HEK293 (cell line): ENCODE data around the gene RHBG.
A peak's percentile ranks its signal among the peaks of the same experiment; 100 is the strongest.

ENCODE experiments used
- CTCF ChIA-PET: fragments of 350-600 bp; formaldehyde crosslinking; extraction: SDS; loops from one replicate; lab custom pipeline; 2021; ENCODE audit warnings: antibody characterized with exemption; lab: Yijun Ruan, JAX
- POLR2A ChIA-PET: fragments of 300-600 bp; formaldehyde crosslinking; extraction: SDS; loops from one replicate; lab custom pipeline; 2020; ENCODE audit warnings: antibody characterized with exemption, inconsistent platforms; lab: Yijun Ruan, JAX
- H3K27ac ChIP-seq: fragments of 200-500 bp; sonication (Bioruptor generic); 2 replicates; pipeline ENCODE4 v1.5.1; 2014; ENCODE audit warnings: low read depth, low read length, control low read depth, inconsistent platforms; ENCODE audit errors: extremely low read depth
- H3K36me3 ChIP-seq, 2 experiments: fragments of 200-500 bp in 1 of 2; sonication (Bioruptor generic) in 1 of 2; 1 replicate in 1 of 2; 2 replicates in 1 of 2; pipeline ENCODE4 v1.5.1; 2014 to 2017; ENCODE audit warnings: inconsistent platforms in 2 of 2, low read length in 2 of 2; ENCODE audit not compliant: control insufficient read depth in 2 of 2, insufficient read depth in 1 of 2
- H3K4me1 ChIP-seq: fragments of 200-500 bp; sonication (Bioruptor generic); 2 replicates; pipeline ENCODE4 v1.5.1; 2014; ENCODE audit warnings: mild to moderate bottlenecking, low read length, inconsistent platforms; ENCODE audit not compliant: control insufficient read depth, insufficient read depth
- H3K4me3 ChIP-seq: 2 replicates; pipeline ENCODE4 v1.5.1; 2011; ENCODE audit warnings: low read depth, mild to moderate bottlenecking, control low read depth, low read length, moderate library complexity
- H3K9me3 ChIP-seq: fragments of 200-500 bp; sonication (Bioruptor generic); 2 replicates; pipeline ENCODE4 v1.5.1; 2014; ENCODE audit warnings: low read depth, low read length, inconsistent platforms; ENCODE audit not compliant: control insufficient read depth, insufficient read depth
- BCL11A ChIP-seq: fragments of 450-650 bp; formaldehyde crosslinking; IDR thresholded peaks from 2 replicates; pipeline ENCODE4 v1.5.1; 2016; ENCODE audit warnings: low read depth, missing biosample characterization, missing genetic modification characterization
- GLI4 ChIP-seq: fragments of 450-650 bp; formaldehyde crosslinking; IDR thresholded peaks from 2 replicates; pipeline ENCODE4 v1.5.1; 2016; ENCODE audit warnings: missing biosample characterization, missing genetic modification characterization
- HOXA7 ChIP-seq: sonication (generic); formaldehyde crosslinking; IDR thresholded peaks from 2 replicates; pipeline ENCODE4 v1.8.1; 2022; ENCODE audit warnings: missing genetic modification reagents, borderline replicate concordance
- HOXC10 ChIP-seq: sonication (generic); formaldehyde crosslinking; IDR thresholded peaks from 2 replicates; pipeline ENCODE4 v1.8.1; 2023; ENCODE audit warnings: mild to moderate bottlenecking, missing genetic modification reagents
- IKZF3 ChIP-seq: fragments of 450-650 bp; IDR thresholded peaks from 2 replicates; pipeline ENCODE4 v1.5.0; 2018; ENCODE audit warnings: missing biosample characterization, mild to moderate bottlenecking, missing genetic modification characterization, moderate library complexity
- MEIS1 ChIP-seq: sonication (generic); formaldehyde crosslinking; IDR thresholded peaks from 2 replicates; pipeline ENCODE4 v1.8.1; 2022; ENCODE audit warnings: missing genetic modification reagents, mild to moderate bottlenecking, borderline replicate concordance
- SCRT1 ChIP-seq: fragments of 450-650 bp; formaldehyde crosslinking; IDR thresholded peaks from 2 replicates; pipeline ENCODE4 v1.5.1; 2016; ENCODE audit warnings: missing biosample characterization, missing genetic modification characterization, borderline replicate concordance
- SCRT2 ChIP-seq: fragments of 450-650 bp; formaldehyde crosslinking; IDR thresholded peaks from 2 replicates; pipeline ENCODE4 v1.5.1; 2016; ENCODE audit warnings: missing biosample characterization, missing genetic modification characterization
- TCF7L2 ChIP-seq: IDR thresholded peaks from 2 replicates; pipeline ENCODE4 v1.6.1; 2011; ENCODE audit warnings: low read depth, mild to moderate bottlenecking, inconsistent platforms, low read length, moderate library complexity, borderline replicate concordance
- YY2 ChIP-seq: fragments of 450-650 bp; formaldehyde crosslinking; IDR thresholded peaks from 2 replicates; pipeline ENCODE4 v1.5.1; 2016; ENCODE audit warnings: missing biosample characterization, missing genetic modification characterization
- ZNF112 ChIP-seq: fragments of 450-650 bp; formaldehyde crosslinking; IDR thresholded peaks from 2 replicates; pipeline ENCODE4 v1.5.0; 2017; ENCODE audit warnings: missing biosample characterization, missing genetic modification characterization
- ZNF140 ChIP-seq: fragments of 450-650 bp; formaldehyde crosslinking; IDR thresholded peaks from 2 replicates; pipeline ENCODE4 v1.5.1; 2016; ENCODE audit warnings: missing biosample characterization, missing genetic modification characterization
- ZNF24 ChIP-seq: fragments of 450-650 bp; formaldehyde crosslinking; IDR thresholded peaks from 2 replicates; pipeline ENCODE4 v1.5.1; 2016; ENCODE audit warnings: missing biosample characterization, missing genetic modification characterization
- ZNF266 ChIP-seq: fragments of 450-650 bp; formaldehyde crosslinking; IDR thresholded peaks from 2 replicates; pipeline ENCODE4 v1.5.1; 2016; ENCODE audit warnings: missing biosample characterization, missing genetic modification characterization, low read depth
- ZNF394 ChIP-seq: fragments of 450-650 bp; formaldehyde crosslinking; IDR thresholded peaks from 2 replicates; pipeline ENCODE4 v1.5.1; 2016; ENCODE audit warnings: missing biosample characterization, missing genetic modification characterization, mild to moderate bottlenecking, moderate library complexity, borderline replicate concordance
- ZNF629 ChIP-seq: fragments of 450-650 bp; formaldehyde crosslinking; IDR thresholded peaks from 2 replicates; pipeline ENCODE4 v1.5.1; 2017; ENCODE audit warnings: missing biosample characterization, missing genetic modification characterization
- ZNF654 ChIP-seq: fragments of 450-650 bp; formaldehyde crosslinking; IDR thresholded peaks from 2 replicates; pipeline ENCODE4 v1.5.1; 2016; ENCODE audit warnings: low read depth, missing biosample characterization, missing genetic modification characterization
- ZNF785 ChIP-seq: fragments of 450-650 bp; formaldehyde crosslinking; IDR thresholded peaks from 2 replicates; pipeline ENCODE4 v1.5.1; 2016; ENCODE audit warnings: missing biosample characterization, missing genetic modification characterization
- ZSCAN16 ChIP-seq: fragments of 450-650 bp; formaldehyde crosslinking; IDR thresholded peaks from 2 replicates; pipeline ENCODE4 v1.5.1; 2016; ENCODE audit warnings: missing biosample characterization, missing genetic modification characterization
- ZSCAN30 ChIP-seq: fragments of 450-650 bp; IDR thresholded peaks from 2 replicates; pipeline ENCODE4 v1.5.1; 2018; ENCODE audit warnings: missing biosample characterization, mild to moderate bottlenecking, missing genetic modification characterization, moderate library complexity
- TF ChIP-seq, protein P1 (sequence below): fragments of 450-650 bp; formaldehyde crosslinking; IDR thresholded peaks from 2 replicates; pipeline ENCODE4 v1.5.1; 2017; ENCODE audit warnings: missing biosample characterization, missing genetic modification characterization
- TF ChIP-seq, protein P2 (sequence below): fragments of 450-650 bp; formaldehyde crosslinking; IDR thresholded peaks from 2 replicates; pipeline ENCODE4 v1.5.1; 2017; ENCODE audit warnings: missing biosample characterization, missing genetic modification characterization
- TF ChIP-seq, protein P3 (sequence below): fragments of 450-650 bp; formaldehyde crosslinking; conservative IDR thresholded peaks from 2 replicates; pipeline ENCODE4 v1.5.1; 2016; ENCODE audit warnings: low read depth, missing biosample characterization, missing genetic modification characterization
- TF ChIP-seq, protein P4 (sequence below): fragments of 450-650 bp; formaldehyde crosslinking; IDR thresholded peaks from 2 replicates; pipeline ENCODE4 v1.5.1; 2016; ENCODE audit warnings: missing biosample characterization, missing genetic modification characterization
- TF ChIP-seq, protein P5 (sequence below): fragments of 450-650 bp; formaldehyde crosslinking; conservative IDR thresholded peaks from 2 replicates; pipeline ENCODE4 v1.5.1; 2016; ENCODE audit warnings: low read depth, missing biosample characterization, missing genetic modification characterization

RHBG gene

DNA sequence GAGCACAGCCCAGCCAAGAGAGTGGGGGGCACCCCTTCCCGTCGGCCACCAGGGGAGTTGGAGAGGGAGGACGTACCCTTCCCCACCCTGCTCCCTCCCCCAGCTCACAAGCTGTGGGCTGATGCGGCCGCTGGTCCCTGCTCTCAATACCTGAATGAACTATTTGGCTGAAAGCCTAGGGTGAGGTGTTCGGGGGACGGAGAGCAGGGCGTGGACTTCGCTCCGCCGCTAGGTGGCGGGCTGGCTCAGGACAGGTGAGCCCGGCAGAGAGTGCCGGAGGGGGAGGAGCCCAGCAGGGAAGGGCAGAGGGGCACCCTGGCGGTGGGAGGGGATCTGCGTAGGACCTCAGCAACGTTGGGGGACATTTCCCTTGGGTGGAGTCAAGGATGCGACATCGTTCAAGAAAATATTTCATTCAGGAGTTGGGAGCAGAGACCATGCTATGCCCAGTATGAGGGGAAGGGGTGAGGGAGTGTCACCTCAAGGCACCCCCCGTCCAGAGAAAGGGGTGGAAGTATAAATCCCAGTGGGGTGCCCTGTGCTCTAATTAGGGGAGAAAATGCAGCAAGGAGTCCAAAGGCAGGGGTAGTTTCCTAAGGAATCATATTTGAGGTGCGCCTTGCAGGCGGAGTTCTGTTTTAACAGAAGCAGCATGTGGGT is 12.0 kb upstream of the RHBG start (continued):
- TF ChIP-seq, protein P1, sequence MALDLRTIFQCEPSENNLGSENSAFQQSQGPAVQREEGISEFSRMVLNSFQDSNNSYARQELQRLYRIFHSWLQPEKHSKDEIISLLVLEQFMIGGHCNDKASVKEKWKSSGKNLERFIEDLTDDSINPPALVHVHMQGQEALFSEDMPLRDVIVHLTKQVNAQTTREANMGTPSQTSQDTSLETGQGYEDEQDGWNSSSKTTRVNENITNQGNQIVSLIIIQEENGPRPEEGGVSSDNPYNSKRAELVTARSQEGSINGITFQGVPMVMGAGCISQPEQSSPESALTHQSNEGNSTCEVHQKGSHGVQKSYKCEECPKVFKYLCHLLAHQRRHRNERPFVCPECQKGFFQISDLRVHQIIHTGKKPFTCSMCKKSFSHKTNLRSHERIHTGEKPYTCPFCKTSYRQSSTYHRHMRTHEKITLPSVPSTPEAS (tag by site-specific recombination), result no peak
- TF ChIP-seq ZNF24 (tag by site-specific recombination), result no peak
- TF ChIP-seq, protein P2, sequence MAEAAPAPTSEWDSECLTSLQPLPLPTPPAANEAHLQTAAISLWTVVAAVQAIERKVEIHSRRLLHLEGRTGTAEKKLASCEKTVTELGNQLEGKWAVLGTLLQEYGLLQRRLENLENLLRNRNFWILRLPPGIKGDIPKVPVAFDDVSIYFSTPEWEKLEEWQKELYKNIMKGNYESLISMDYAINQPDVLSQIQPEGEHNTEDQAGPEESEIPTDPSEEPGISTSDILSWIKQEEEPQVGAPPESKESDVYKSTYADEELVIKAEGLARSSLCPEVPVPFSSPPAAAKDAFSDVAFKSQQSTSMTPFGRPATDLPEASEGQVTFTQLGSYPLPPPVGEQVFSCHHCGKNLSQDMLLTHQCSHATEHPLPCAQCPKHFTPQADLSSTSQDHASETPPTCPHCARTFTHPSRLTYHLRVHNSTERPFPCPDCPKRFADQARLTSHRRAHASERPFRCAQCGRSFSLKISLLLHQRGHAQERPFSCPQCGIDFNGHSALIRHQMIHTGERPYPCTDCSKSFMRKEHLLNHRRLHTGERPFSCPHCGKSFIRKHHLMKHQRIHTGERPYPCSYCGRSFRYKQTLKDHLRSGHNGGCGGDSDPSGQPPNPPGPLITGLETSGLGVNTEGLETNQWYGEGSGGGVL, result peak; percentile 89
- TF ChIP-seq ZNF394 (tag by site-specific recombination), result no peak
- TF ChIP-seq IKZF3 (tag by site-specific recombination), result no peak
- no peak for TF ChIP-seq BCL11A (tag by site-specific recombination)
- TF ChIP-seq MEIS1, result no peak
- TF ChIP-seq ZNF654 (tag by site-specific recombination), result peak; percentile 42
- TF ChIP-seq ZNF629, result no peak
- TF ChIP-seq ZSCAN16 (tag by site-specific recombination), result no peak
- TF ChIP-seq ZNF266, result no peak
- no peak for TF ChIP-seq GLI4 (tag by site-specific recombination)
- TF ChIP-seq, protein P3, sequence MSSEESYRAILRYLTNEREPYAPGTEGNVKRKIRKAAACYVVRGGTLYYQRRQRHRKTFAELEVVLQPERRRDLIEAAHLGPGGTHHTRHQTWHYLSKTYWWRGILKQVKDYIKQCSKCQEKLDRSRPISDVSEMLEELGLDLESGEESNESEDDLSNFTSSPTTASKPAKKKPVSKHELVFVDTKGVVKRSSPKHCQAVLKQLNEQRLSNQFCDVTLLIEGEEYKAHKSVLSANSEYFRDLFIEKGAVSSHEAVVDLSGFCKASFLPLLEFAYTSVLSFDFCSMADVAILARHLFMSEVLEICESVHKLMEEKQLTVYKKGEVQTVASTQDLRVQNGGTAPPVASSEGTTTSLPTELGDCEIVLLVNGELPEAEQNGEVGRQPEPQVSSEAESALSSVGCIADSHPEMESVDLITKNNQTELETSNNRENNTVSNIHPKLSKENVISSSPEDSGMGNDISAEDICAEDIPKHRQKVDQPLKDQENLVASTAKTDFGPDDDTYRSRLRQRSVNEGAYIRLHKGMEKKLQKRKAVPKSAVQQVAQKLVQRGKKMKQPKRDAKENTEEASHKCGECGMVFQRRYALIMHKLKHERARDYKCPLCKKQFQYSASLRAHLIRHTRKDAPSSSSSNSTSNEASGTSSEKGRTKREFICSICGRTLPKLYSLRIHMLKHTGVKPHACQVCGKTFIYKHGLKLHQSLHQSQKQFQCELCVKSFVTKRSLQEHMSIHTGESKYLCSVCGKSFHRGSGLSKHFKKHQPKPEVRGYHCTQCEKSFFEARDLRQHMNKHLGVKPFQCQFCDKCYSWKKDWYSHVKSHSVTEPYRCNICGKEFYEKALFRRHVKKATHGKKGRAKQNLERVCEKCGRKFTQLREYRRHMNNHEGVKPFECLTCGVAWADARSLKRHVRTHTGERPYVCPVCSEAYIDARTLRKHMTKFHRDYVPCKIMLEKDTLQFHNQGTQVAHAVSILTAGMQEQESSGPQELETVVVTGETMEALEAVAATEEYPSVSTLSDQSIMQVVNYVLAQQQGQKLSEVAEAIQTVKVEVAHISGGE, result no peak
- TF ChIP-seq, protein P4, sequence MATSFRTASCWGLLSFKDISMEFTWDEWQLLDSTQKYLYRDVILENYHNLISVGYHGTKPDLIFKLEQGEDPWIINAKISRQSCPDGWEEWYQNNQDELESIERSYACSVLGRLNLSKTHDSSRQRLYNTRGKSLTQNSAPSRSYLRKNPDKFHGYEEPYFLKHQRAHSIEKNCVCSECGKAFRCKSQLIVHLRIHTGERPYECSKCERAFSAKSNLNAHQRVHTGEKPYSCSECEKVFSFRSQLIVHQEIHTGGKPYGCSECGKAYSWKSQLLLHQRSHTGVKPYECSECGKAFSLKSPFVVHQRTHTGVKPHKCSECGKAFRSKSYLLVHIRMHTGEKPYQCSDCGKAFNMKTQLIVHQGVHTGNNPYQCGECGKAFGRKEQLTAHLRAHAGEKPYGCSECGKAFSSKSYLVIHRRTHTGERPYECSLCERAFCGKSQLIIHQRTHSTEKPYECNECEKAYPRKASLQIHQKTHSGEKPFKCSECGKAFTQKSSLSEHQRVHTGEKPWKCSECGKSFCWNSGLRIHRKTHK (tag by site-specific recombination), result no peak
- no peak for TF ChIP-seq ZSCAN30 (tag by site-specific recombination)
- no peak for TF ChIP-seq ZNF785
- TF ChIP-seq HOXC10 (CRISPR knock-in tag), result no peak

DNA sequence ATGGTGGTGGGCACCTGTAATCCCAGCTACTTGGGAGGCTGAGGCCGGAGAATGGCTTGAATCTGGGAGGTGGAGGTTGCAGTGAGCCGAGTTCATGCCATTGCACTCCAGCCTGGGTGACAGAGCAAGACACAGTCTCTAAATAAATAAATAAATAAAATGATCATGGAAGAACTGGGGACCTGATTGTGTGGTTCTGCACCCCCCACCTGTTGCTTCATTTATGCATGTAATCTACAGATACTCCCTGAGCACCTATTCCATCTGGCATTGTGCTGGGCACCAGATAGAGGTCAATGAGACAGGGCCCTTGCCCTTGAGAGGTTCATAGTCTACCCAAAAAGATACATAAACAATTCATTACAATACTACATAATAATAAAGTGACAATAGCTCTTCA is 11.0 kb upstream of the RHBG start:
- Histone ChIP-seq H3K27ac (no peak overlapping the region), H3K36me3 (no peaks in the 10 kb centered on the region), H3K4me3 (no peak overlapping the region), H3K4me1 (no peaks in the 10 kb centered on the region), H3K9me3 (no peaks in the 10 kb centered on the region)
- ChIA-PET CTCF (interaction anchor here (0.9 to 4.7 kb wide), 8 partner anchors 12 to 262 kb away, joined by 3 to 36 read pairs (median 12); partner anchors contain the start of gene RHBG), POLR2A (no interaction called here)
- TF ChIP-seq SCRT2 (tag by site-specific recombination) (peak; percentile 97), HOXA7 (CRISPR knock-in tag) (no peak), ZNF112 (no peak), YY2 (no peak), SCRT1 (tag by site-specific recombination) (peak; percentile 92), ZNF394 (tag by site-specific recombination) (no peak), ZNF140 (tag by site-specific recombination) (no peak), TCF7L2 (no peak)
- TF ChIP-seq, protein P5, sequence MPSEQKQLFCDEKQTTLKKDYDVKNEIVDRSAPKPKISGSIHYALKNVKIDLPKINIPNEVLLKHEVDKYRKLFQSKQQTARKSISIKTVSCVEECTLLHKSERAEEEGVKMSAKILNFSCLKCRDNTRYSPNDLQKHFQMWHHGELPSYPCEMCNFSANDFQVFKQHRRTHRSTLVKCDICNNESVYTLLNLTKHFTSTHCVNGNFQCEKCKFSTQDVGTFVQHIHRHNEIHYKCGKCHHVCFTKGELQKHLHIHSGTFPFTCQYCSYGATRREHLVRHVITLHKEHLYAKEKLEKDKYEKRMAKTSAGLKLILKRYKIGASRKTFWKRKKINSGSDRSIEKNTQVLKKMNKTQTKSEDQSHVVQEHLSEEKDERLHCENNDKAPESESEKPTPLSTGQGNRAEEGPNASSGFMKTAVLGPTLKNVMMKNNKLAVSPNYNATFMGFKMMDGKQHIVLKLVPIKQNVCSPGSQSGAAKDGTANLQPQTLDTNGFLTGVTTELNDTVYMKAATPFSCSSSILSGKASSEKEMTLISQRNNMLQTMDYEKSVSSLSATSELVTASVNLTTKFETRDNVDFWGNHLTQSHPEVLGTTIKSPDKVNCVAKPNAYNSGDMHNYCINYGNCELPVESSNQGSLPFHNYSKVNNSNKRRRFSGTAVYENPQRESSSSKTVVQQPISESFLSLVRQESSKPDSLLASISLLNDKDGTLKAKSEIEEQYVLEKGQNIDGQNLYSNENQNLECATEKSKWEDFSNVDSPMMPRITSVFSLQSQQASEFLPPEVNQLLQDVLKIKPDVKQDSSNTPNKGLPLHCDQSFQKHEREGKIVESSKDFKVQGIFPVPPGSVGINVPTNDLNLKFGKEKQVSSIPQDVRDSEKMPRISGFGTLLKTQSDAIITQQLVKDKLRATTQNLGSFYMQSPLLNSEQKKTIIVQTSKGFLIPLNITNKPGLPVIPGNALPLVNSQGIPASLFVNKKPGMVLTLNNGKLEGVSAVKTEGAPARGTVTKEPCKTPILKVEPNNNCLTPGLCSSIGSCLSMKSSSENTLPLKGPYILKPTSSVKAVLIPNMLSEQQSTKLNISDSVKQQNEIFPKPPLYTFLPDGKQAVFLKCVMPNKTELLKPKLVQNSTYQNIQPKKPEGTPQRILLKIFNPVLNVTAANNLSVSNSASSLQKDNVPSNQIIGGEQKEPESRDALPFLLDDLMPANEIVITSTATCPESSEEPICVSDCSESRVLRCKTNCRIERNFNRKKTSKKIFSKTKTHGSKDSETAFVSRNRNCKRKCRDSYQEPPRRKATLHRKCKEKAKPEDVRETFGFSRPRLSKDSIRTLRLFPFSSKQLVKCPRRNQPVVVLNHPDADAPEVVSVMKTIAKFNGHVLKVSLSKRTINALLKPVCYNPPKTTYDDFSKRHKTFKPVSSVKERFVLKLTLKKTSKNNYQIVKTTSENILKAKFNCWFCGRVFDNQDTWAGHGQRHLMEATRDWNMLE, result no peak
